Psoas muscle (tissue), 8 donors: ENCODE data around the gene FOXP3. TPM values are rescaled to one million over a fixed set of nuclear protein-coding genes. Genes with fewer than 3 reads are reported as not detected.

Experiments
- ATAC-seq, 4 donors: fragments of 200-7000 bp; cut with Tn5 transposase; one replicate each; pipeline ENCODE4 v1.9.1; 2020; ENCODE audit warnings: moderate library complexity in 3 of 4, mild to moderate bottlenecking in 2 of 4
- DNase-seq, 2 donors: peaks; one replicate each; pipeline ENCODE4 v3.0.0-alpha.2; 2020
- H3K27ac ChIP-seq: fragments of 200-600 bp; one replicate; pipeline ENCODE4 v1.8.0; 2022
- H3K27me3 ChIP-seq, 3 donors: fragments of 200-600 bp in 1 of 3; one replicate each; pipeline versions ENCODE4 v1.6.1 to v1.8.0; 2013 to 2022; ENCODE audit warnings: low read length in 2 of 3, mild to moderate bottlenecking in 2 of 3, moderate library complexity in 1 of 3; ENCODE audit not compliant: insufficient read depth in 3 of 3
- H3K36me3 ChIP-seq, 2 donors: fragments of 200-600 bp in 1 of 2; one replicate each; pipeline versions ENCODE4 v1.6.1 to v1.8.0; 2013 to 2022; ENCODE audit warnings: low read depth in 1 of 2, mild to moderate bottlenecking in 1 of 2, moderate library complexity in 1 of 2; ENCODE audit not compliant: insufficient read depth in 1 of 2
- H3K4me1 ChIP-seq: fragments of 200-600 bp; one replicate; pipeline ENCODE4 v1.8.0; 2022
- H3K4me3 ChIP-seq: fragments of 200-600 bp; one replicate; pipeline ENCODE4 v1.8.0; 2022; ENCODE audit warnings: mild to moderate bottlenecking
- H3K9me3 ChIP-seq: fragments of 200-600 bp; one replicate; pipeline ENCODE4 v1.8.0; 2022
- CTCF ChIP-seq: fragments of 200-600 bp; IDR thresholded peaks from one replicate; pipeline ENCODE4 v1.8.0; 2022; ENCODE audit warnings: antibody characterized with exemption
- WGBS, 3 donors: extraction: QIAGEN DNeasy Blood & Tissue Kit; methylation state at CpG; one replicate each; pipeline versions ENCODE4 v1.1.6 to v1.1.7; 2013; 5-methylcytosine and 5-hydroxymethylcytosine counted together
- intact Hi-C, 2 donors: fragments of 100-400 bp; cut with DNase I; formaldehyde crosslinking; loops; one replicate each; pipeline versions ENCODE4 v1.11.0 to v1.14.2; 2022
- polyA plus RNA-seq, 3 donors: library from polyadenylated mRNA; stranded (reverse); fragments of 200-250 nt; gene quantifications; one replicate each; pipeline ENCODE4 v1.2.3, GENCODE V29; 2013
- total RNA-seq, 4 donors: library from RNA; stranded (reverse); fragmentation: NEBNext Ultra II Directional in 2 of 4; extraction: Animal tissue kit (Norgen Biotek cat#: 25700) in 2 of 4; gene quantifications; one replicate each; pipeline versions ENCODE4 v1.2.1 to v1.2.4, GENCODE V29; 2021 to 2023
- donor health status: healthy with polysubstance abuse.
- donor health status: DM: no; HTN: no; CAD: no; lungs with moderate emphysema.
- donor health status: Bipolar disorder and iron deficiency.
- donor health status: healthy.
- donor health status: DM: yes; HTN: yes; CAD: no.
- donor health status: DM: no; HTN: no; CAD: no.
- donor health status: DM: no; HTN: no; CAD: no.
- donor health status: DM: yes; HTN: yes; CAD: no.

FOXP3 gene
- total and polyA plus RNA-seq, 7 donors: 0.03 to 0.05 TPM; not detected in 5

GRCh38 chrX:49233887-49234555, 30.5 kb downstream of the FOXP3 start:
- ATAC-seq (no peak), DNase-seq (no peak)
- Histone ChIP-seq H3K27me3 (peaks cover 0 to 6% (median 0%) of the 10 kb centered on the region in 3 donors), H3K4me3 (peak overlapping the region; percentile 24), H3K36me3 (no peaks in the 10 kb centered on the region), H3K27ac (no peak overlapping the region), H3K4me1 (no peaks in the 10 kb centered on the region), H3K9me3 (no peaks in the 10 kb centered on the region)
- intact Hi-C loops: no loop called here
- no peak for TF ChIP-seq CTCF
- 28 to 56% (median 31%) methylated on average over 18 to 56 of the region's 56 CpGs for WGBS, 3 donors

GRCh38 chrX:49233176-49233575, 31.3 kb downstream of the FOXP3 start, which contains the start of gene CACNA1F:
Gene CACNA1F (minus strand): TSS chrX:49233340. CDS start chrX:49233309, 31 bp downstream.
- DNase-seq (no peak), ATAC-seq (no peak)
- Histone ChIP-seq H3K36me3 (no peaks in the 10 kb centered on the region), H3K4me3 (peak within 1 kb of the TSS; percentile 24), H3K4me1 (no peaks in the 10 kb centered on the region), H3K27me3 (peaks cover 0 to 7% (median 0%) of the 10 kb centered on the region in 3 donors), H3K9me3 (no peaks in the 10 kb centered on the region), H3K27ac (no peak within 1 kb of the TSS)
- intact Hi-C loops: no loop called here
- no peak for TF ChIP-seq CTCF
- WGBS, 3 donors: 75 to 81% (median 77%) methylated on average over 9 of the region's 9 CpGs

GRCh38 chrX:49232525-49232924, 32.0 kb downstream of the FOXP3 start:
- DNase-seq: no peak
- no peaks in the 10 kb centered on the region for H3K4me1 ChIP-seq
- no peak for TF ChIP-seq CTCF
- H3K4me3 ChIP-seq: no peak overlapping the region
- H3K9me3 ChIP-seq: no peaks in the 10 kb centered on the region
- peaks cover 0 to 9% (median 0%) of the 10 kb centered on the region in 3 donors for H3K27me3 ChIP-seq
- no peaks in the 10 kb centered on the region for H3K36me3 ChIP-seq
- no peak for ATAC-seq
- WGBS, 3 donors: 79 to 94% (median 90%) methylated on average over 2 of the region's 2 CpGs
- intact Hi-C loops: no loop called here
- no peak overlapping the region for H3K27ac ChIP-seq

GRCh38 chrX:49231333-49232000, 33.0 kb downstream of the FOXP3 start:
- Histone ChIP-seq H3K36me3 (no peaks in the 10 kb centered on the region), H3K27ac (no peak overlapping the region), H3K4me3 (no peak overlapping the region), H3K9me3 (no peaks in the 10 kb centered on the region), H3K4me1 (no peaks in the 10 kb centered on the region), H3K27me3 (peaks cover 0 to 13% (median 0%) of the 10 kb centered on the region in 3 donors)
- no peak for TF ChIP-seq CTCF
- ATAC-seq (no peak), DNase-seq (no peak)
- intact Hi-C loops: no loop called here
- WGBS, 3 donors: 86 to 93% (median 93%) methylated on average over 8 to 10 of the region's 10 CpGs
